Measurements from ENCODE around the gene GP1BB.

The GP1BB gene

GRCh38 chr22:19751497-19752245 is 28.3 kb downstream of the GP1BB start:
- no peak for TF ChIP-seq CTCF (IDR thresholded peaks at IDR 0.05; ENCODE audit: borderline replicate concordance, insufficient read depth, low read depth, low read length)
- no peak overlapping the region for H3K4me3 ChIP-seq (ENCODE audit: low read depth, low read length)

- H3K4me3 ChIP-seq (ENCODE audit: low read depth, low read length): no peak overlapping the region
- TF ChIP-seq CTCF (IDR thresholded peaks at IDR 0.05; ENCODE audit: borderline replicate concordance, insufficient read depth, low read depth, low read length): peak; percentile 26; the same call in 1 of the 2 replicates
These were observed 29.9 kb downstream of the GP1BB start for GRCh38 chr22:19753090-19753842.

- H3K4me3 ChIP-seq (ENCODE audit: low read depth, low read length): no peak overlapping the region
- TF ChIP-seq CTCF (IDR thresholded peaks at IDR 0.05; ENCODE audit: borderline replicate concordance, insufficient read depth, low read depth, low read length): no peak
These were observed 30.8 kb downstream of the GP1BB start for GRCh38 chr22:19753996-19754700.

GRCh38 chr22:19754701-19755144 is 31.4 kb downstream of the GP1BB start:
- TF ChIP-seq CTCF (IDR thresholded peaks at IDR 0.05; ENCODE audit: borderline replicate concordance, insufficient read depth, low read depth, low read length): no peak
- no peak overlapping the region for H3K4me3 ChIP-seq (ENCODE audit: low read depth, low read length)

- TF ChIP-seq CTCF (IDR thresholded peaks at IDR 0.05; ENCODE audit: borderline replicate concordance, insufficient read depth, low read depth, low read length): no peak
- no peak overlapping the region for H3K4me3 ChIP-seq (ENCODE audit: low read depth, low read length)
These were observed 31.9 kb downstream of the GP1BB start for GRCh38 chr22:19755145-19755710.

- no peak overlapping the region for H3K4me3 ChIP-seq (ENCODE audit: low read depth, low read length)
- TF ChIP-seq CTCF (IDR thresholded peaks at IDR 0.05; ENCODE audit: borderline replicate concordance, insufficient read depth, low read depth, low read length): 0 out of 2 replicates have a peak, but pooled peaks have one; percentile 1
These were observed 32.5 kb downstream of the GP1BB start for GRCh38 chr22:19755722-19756287.
